ENCODE measurements around the gene ACAD9.

ACAD9 gene

GRCh38 chr3:128942161-128942952, 62.9 kb downstream of the ACAD9 start:
- DNase-seq: no peak

- no peak for DNase-seq
These were observed 65.8 kb downstream of the ACAD9 start for GRCh38 chr3:128945041-128945877.

- no peak for DNase-seq
These were observed 66.4 kb downstream of the ACAD9 start for GRCh38 chr3:128945878-128946175.

GRCh38 chr3:128946411-128946810, 67.0 kb downstream of the ACAD9 start:
- no peak for DNase-seq

- DNase-seq: no peak
These were observed 69.7 kb downstream of the ACAD9 start for GRCh38 chr3:128949158-128949557.

GRCh38 chr3:128950223-128950938, 71.0 kb downstream of the ACAD9 start:
- no peak for DNase-seq

- no peak for DNase-seq
These were observed 77.0 kb downstream of the ACAD9 start for GRCh38 chr3:128956440-128956839.
